Amygdala (tissue), 56 donors: ENCODE measurements around the gene BARX2.

Source experiments
- DNase-seq, 56 donors: peaks; one replicate each; lab custom pipeline; 2025; lab: John Stamatoyannopoulos, UW

The BARX2 gene

GRCh38 chr11:129372609-129373488 is 2.8 kb upstream of the BARX2 start:
- DNase-seq: no peak

DNA sequence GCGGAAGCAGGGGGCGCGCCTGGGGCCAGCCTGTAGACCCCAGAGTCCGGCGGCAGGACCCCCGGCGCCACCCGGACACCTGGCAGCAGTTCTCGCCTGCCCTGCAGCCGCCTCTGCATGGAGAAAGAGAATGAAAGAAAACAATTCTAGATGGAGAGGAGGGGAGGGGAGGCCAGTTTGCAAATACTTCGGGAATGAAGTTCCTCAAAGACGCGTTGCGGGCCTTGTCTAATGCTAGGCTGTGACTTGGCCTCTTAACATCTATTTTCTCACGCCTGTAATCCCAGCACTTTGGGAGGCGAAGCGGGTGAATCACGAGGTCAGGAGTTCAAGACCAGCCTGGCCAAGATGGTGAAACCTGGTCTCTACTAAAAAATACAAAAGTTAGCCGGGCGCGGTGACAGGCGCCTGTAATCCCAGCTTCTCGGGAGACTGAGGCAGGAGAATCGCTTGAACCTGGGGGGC is 2.1 kb upstream of the BARX2 start:
- DNase-seq: no peak

DNA sequence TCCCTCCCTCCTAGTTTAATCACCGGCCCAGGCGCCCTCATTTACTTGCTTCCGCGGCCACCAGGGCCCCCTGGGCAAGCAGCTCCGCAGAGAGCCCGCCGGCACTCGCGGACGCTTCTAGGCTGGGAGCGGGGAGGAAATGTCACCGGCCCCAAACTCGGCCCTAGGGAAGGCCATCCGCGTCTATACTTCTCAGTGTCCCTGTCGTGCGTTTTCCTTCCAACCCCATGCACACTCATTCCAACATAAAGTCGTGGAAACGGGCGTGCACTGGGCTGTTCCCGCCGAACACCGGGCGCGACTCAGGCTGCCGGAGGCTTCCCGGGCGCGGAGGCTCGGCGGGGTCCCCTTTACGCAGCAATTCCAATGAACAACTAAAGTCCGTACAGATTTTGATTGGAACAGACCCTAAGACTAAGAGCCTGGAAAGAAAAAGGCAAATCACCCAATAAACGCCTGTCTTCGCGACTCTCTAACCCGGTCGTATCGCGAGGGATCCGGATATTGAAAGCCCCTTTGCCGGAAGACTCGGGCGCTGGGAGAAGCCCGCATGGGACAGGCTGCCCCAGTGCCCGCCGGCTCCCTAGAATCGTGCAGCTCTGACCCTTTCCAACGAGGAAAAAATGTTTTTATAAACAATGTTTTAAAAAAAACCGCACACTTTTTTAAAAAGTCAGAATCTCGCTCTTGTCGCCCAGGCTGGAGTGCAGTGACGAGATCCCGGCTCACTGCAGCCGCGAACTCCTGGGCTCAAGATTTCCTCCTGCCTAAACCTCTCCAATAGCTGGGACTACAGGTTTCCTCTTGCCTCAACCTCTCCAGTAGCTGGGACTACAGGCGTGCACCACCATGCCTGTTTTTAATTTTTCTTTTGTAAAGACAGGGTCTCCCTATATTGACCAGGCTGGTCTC is 1.3 kb upstream of the BARX2 start:
- DNase-seq: no peak

- DNase-seq: no peak
Observed at GRCh38 chr11:129374993-129375750, 476 bp upstream of the BARX2 start.

DNA sequence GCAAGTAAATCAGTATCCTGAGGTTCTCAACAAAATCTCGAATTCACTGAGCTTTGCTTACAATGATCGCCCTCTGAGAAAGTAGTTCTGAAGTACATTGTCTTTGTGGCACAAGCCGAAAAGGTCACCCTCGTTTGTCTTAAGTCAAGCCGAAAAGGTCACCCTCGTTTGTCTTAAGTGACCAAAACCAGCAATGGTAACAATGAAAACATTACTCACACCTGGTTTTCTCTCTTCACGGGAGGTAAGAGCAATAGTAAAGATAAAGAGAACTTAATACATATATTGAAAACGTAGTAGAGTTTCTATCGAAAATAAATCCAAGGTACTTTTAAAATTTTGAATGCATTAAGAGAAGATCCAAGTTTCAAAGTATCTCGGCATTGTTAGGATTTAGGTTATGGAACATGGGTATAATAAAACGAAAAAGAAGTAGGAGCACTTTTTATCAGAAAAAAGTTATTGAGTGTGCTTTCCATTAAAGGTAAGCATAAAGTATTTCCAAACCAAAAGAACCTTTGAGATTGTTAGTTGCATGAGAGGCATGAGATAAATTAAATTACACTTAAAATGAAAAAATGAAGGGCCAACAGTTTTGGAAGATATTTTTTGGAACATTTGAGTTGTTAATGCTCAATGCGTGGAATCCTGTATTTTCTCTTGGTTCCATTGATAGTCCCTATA is 1.2 kb downstream of the BARX2 start:
- DNase-seq: no peak

- DNase-seq: no peak
Observed at GRCh38 chr11:129377739-129378138, 2.1 kb downstream of the BARX2 start.

DNA sequence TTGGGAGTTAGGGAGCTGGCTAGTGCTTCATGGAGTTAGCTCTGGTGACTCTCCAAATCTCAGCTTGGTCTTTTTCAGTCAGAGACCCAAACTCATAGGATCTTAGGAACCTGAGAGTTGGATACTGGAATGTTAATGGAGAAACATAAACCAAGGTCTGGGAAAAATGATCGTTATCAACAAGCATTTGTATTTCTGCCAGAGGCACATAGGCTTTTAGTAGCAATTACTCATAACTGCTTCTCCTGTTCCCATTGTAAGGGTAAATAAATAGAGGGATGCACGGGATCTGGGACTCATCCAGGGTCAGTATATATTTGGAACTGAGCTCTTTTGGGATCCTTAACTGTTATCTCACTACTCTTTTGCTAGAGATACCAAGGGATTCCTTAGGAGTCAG is 4.8 kb downstream of the BARX2 start:
- no peak for DNase-seq

DNA sequence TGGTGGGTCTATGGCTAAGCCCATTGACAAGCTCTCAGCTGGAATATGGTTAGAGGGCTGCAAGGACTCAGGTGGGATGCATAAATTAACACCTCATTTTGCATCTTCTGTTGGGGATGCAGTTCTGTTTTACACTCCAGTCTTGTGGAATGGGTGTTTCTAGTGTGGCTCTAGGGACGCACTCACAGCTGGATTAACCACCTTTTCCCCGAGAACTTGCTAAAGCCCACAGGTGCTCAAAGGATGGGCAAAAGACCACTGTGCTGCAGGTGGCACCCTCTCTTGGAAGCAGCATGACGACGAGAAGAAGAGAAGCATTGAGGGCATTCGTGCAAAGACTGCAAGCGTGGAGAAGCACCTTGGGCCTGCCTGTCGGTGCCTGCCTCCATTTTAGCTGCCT is 6.9 kb downstream of the BARX2 start:
- DNase-seq: no peak

DNA sequence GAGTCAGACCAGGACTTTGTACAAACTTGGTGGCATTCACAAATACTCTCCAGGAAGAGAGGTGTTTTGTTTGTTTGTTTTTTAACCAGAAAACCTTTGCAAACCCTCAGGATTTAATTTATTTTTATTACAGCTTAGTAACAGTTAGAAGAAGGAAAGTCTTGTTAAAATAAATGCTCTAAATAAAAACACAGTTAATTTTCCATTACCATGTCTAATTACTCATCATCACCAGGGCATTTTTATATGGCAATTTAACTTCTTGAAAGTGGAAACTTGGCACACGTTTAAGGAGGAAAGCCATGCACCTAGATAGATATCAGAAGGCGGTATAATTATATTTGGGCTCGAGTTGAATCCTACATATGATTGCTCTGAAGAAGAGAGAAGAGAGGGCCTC is 7.4 kb downstream of the BARX2 start:
- no peak for DNase-seq

GRCh38 chr11:129383502-129383901 is 7.9 kb downstream of the BARX2 start:
- DNase-seq: no peak

DNA sequence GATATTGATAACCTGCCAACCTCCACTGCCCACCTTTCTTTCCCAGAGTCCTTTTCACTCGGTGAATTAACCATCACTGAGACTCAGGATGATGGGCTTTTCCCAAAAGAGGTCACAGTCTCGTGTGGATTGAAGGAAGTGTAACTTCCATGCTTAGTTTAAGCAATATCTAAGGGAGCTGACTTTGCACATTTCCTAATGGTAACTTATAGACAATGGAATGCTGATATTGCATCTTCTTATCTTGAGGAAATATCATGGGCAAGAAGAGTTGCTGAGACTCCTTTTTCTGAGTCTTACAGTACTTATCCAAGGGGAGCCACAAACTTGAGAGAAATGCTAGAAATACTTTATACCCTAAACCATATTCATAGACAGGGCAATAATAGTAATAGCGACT is 8.8 kb downstream of the BARX2 start:
- no peak for DNase-seq

- no peak for DNase-seq
Observed at GRCh38 chr11:129385801-129386200, 10.2 kb downstream of the BARX2 start.

- DNase-seq: no peak
Observed at GRCh38 chr11:129386795-129387397, 11.2 kb downstream of the BARX2 start.

- no peak for DNase-seq
Observed at GRCh38 chr11:129387434-129387833, 11.8 kb downstream of the BARX2 start.

DNA sequence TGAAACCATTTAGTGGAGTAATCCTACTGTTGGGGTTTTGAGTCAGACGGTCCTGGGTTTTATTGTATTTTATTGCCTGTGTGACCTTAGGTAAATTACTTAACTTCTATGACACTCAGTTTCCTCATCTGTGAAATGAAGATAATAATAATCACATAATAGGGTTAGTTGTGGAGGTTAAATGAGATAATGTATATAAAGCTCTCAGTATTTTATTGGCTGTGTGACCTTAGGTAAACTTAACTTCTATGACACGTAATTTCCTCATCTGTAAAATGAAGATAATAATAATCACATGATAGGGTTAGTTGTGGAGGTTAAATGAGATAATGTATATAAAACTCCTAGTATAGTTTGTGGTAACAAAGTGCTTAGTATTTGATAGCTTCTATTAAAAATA is 13.2 kb downstream of the BARX2 start:
- DNase-seq: no peak

- DNase-seq: no peak
Observed at GRCh38 chr11:129390303-129390821, 14.7 kb downstream of the BARX2 start.

- no peak for DNase-seq
Observed at GRCh38 chr11:129391360-129391759, 15.7 kb downstream of the BARX2 start.

DNA sequence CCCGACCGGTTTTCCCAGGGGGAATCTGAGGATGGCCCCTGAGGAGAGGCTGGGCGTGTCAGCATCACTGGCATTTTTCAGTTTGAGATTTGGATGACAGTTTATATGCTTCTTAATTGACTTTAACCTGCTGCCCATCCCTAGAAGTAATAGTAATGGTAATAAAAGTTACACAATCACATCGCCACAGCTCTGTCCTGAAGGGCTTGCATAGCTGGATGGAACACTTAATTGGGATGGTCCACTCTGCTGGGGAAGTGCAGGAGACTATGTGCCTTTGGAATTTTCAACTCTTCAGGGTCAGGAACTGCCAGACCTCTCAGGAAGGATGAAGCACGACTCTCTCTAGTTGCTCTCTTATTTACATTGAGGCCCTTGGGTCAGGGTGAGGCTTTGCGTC is 16.2 kb downstream of the BARX2 start:
- DNase-seq: no peak

GRCh38 chr11:129392995-129393394 is 17.3 kb downstream of the BARX2 start:
- no peak for DNase-seq
